ENCODE data around the gene SLC16A2.

Gene SLC16A2

DNA sequence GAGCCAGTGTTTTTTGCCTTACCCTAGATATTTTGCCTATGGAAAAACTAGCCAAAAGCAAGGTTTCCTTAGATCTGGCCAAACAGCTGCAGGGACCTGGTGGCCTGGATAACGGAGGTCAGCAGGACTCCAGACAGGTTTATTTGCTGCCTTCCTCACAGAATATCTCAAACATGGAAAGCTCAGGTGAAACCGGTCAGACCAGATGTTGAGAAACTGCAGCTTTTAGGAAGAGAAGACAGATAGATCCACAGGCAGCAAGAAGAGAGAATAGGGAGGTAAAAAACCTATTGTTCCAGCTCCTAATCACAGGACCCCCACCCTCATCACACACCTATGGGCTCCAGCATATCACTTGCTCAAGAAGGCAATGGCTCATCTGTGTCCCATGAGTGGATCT, 16.2 kb downstream of the SLC16A2 start:
- DNase-seq (ENCODE audit: low spot score) = no peak
- TF ChIP-seq, protein P1, sequence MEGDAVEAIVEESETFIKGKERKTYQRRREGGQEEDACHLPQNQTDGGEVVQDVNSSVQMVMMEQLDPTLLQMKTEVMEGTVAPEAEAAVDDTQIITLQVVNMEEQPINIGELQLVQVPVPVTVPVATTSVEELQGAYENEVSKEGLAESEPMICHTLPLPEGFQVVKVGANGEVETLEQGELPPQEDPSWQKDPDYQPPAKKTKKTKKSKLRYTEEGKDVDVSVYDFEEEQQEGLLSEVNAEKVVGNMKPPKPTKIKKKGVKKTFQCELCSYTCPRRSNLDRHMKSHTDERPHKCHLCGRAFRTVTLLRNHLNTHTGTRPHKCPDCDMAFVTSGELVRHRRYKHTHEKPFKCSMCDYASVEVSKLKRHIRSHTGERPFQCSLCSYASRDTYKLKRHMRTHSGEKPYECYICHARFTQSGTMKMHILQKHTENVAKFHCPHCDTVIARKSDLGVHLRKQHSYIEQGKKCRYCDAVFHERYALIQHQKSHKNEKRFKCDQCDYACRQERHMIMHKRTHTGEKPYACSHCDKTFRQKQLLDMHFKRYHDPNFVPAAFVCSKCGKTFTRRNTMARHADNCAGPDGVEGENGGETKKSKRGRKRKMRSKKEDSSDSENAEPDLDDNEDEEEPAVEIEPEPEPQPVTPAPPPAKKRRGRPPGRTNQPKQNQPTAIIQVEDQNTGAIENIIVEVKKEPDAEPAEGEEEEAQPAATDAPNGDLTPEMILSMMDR (IDR thresholded peaks at IDR 0.05; ENCODE audit: borderline replicate concordance, control extremely low read depth, extremely low read depth, insufficient read depth, missing control alignments) = no peak
- in situ Hi-C loops (cut with MboI; ENCODE audit: low sequenced_read_pairs, unreplicated experiment) = no loop called here

DNA sequence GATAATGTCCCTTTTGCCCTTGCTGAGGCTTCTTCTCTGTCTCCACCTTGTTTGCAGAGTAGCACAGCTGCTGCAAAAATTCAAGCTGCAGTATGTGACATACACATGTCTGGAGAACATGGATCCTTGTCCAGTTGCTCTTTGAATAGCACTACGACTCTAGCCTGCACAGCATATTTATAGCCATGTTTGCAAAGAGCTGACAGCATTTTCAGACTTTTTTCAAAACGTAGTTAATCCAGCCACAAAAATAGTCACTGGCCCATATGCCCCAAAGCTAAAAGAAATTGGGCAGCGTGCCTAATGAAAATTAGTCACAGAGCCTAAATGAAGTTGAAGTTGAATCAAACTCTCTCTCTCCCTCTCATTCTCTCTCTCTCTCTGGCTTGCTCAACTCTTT, 17.5 kb downstream of the SLC16A2 start:
- no peak for DNase-seq (ENCODE audit: low spot score)
- TF ChIP-seq, protein P1 (IDR thresholded peaks at IDR 0.05; ENCODE audit: borderline replicate concordance, control extremely low read depth, extremely low read depth, insufficient read depth, missing control alignments) = no peak
- in situ Hi-C loops (cut with MboI; ENCODE audit: low sequenced_read_pairs, unreplicated experiment) = no loop called here

DNA sequence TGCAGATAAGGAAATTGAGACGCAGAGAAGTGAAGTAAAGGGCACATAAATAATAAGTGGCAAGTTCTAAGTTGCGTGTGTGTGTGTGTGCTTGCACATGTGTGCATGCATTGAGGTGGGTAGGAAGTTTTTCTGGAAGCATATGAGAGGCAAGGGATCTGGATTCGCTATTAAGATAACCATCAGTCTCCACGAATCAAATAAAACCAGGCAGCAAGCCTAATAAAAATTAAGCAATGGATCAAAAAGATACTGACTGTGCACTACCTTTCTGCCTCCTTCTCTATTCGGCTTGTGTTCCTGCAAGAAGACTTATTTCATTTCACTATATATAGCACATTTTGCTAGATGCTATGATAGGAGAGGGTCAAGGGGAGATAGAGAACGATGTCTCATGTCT, 23.8 kb downstream of the SLC16A2 start:
- in situ Hi-C loops (cut with MboI; ENCODE audit: low sequenced_read_pairs, unreplicated experiment) = no loop called here
- TF ChIP-seq, protein P1 (IDR thresholded peaks at IDR 0.05; ENCODE audit: borderline replicate concordance, control extremely low read depth, extremely low read depth, insufficient read depth, missing control alignments) = no peak
- no peak for DNase-seq (ENCODE audit: low spot score)

DNA sequence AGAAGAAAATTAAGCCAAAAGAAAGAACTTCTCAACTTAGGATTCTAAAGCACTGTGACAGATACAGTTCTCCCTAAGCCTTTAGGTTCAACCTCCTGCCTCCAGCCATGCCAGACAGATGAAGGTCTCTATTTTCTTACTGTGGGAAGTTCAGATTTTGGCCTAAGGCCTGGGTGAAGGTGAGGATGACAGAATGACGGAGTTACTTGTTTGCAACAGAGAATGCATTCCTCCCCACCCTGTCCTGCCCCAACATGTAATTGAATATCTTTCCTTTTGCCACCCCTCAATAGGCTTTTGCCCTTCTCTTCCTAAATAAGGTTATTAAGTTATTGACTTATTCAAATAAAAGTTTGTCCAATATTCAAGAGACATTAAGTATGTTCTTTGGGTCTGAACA, 25.6 kb downstream of the SLC16A2 start:
- DNase-seq (ENCODE audit: low spot score) = no peak
- in situ Hi-C loops (cut with MboI; ENCODE audit: low sequenced_read_pairs, unreplicated experiment) = no loop called here
- TF ChIP-seq, protein P1 (IDR thresholded peaks at IDR 0.05; ENCODE audit: borderline replicate concordance, control extremely low read depth, extremely low read depth, insufficient read depth, missing control alignments) = no peak

DNA sequence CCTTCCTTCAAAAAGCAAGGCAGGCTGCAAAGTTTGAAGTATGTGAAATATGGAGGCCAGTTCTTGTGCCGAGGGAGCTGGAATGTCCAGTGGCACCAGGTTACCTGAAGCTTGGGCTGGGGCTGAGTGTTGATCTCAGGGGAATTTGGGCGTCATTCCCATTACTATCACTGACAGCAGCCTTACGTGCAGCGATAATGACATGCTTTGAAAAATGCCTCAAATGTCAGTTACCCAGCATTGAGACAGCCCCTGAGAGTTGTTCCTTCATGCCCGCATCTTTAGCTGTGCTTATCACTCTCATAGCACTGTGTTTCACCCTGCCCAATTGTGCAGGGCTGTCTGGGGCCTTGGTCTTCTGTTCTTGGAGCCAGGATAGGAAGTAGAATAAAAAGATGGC, 27.4 kb downstream of the SLC16A2 start:
- no peak for DNase-seq (ENCODE audit: low spot score)
- TF ChIP-seq, protein P1 (IDR thresholded peaks at IDR 0.05; ENCODE audit: borderline replicate concordance, control extremely low read depth, extremely low read depth, insufficient read depth, missing control alignments) = no peak
- in situ Hi-C loops (cut with MboI; ENCODE audit: low sequenced_read_pairs, unreplicated experiment) = no loop called here

DNA sequence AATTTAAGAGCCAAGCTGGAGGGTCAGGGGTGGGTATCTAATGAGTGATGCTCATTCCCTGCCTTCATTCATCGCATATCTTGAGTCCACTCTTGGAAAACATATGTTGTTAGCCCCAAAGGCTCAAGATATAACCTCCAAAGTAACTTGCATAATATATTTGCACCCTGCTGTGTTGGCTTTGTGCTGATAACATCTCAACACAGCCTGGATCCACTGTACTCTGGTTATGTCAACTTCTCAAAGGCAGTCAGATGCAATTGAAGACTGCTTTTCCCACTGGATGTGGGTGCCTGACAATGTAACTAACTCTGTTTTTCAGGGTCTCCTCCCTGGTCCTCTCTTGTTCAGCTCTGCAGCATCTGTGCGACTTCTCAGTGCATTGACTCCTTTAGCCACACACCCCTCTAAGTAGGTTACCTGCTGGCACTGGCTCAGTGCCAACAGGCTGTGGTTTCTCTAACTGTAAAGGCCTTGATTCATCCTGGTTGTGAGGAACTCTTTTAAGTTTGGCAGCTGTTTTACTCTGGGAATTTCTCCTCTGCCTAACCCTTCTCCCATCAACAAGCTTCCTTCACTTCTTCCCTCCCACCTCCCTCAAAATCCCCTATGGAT, 28.1 kb downstream of the SLC16A2 start:
- in situ Hi-C loops (cut with MboI; ENCODE audit: low sequenced_read_pairs, unreplicated experiment) = no loop called here
- no peak for DNase-seq (ENCODE audit: low spot score)
- TF ChIP-seq, protein P1 (IDR thresholded peaks at IDR 0.05; ENCODE audit: borderline replicate concordance, control extremely low read depth, extremely low read depth, insufficient read depth, missing control alignments) = no peak
